Fibroblast of peridontal ligament (primary cell): Measurements from ENCODE around the gene PARG.
"Not testable (repeated sequence)": the region's sequence is repeated elsewhere in the genome, so short reads cannot be mapped to it uniquely, and the experiment has no call there.

Experiments
- DNase-seq: peaks from one replicate; pipeline ENCODE4 v3.0.0-alpha.2; 2010; ENCODE audit errors: extremely low read depth

PARG gene

GRCh38 chr10:49903829-49904228 lies 38.0 kb downstream of the PARG start:
- not testable (repeated sequence) for DNase-seq

DNA sequence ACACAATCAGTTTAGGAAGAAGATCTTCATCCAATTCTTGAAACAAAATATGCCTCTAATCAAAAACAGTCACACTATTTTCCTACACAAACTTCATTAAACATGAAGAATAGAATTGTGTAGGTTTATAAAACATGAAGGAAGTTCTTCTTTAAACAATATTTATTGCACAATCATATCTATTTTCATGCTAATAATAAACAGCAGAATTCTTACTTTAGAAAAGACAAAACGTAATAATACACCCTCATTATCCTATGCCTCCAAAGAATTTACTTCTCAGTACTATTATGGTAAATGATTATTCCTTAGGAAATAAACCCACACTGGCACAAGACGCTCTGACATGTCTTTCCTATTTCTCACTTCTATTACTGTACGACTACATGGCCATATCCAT lies 41.4 kb downstream of the PARG start:
- DNase-seq = not testable (repeated sequence)

GRCh38 chr10:49899999-49900398 lies 41.8 kb downstream of the PARG start:
- not testable (repeated sequence) for DNase-seq

- not testable (repeated sequence) for DNase-seq
Observed at GRCh38 chr10:49890025-49890424, 51.8 kb downstream of the PARG start.

DNA sequence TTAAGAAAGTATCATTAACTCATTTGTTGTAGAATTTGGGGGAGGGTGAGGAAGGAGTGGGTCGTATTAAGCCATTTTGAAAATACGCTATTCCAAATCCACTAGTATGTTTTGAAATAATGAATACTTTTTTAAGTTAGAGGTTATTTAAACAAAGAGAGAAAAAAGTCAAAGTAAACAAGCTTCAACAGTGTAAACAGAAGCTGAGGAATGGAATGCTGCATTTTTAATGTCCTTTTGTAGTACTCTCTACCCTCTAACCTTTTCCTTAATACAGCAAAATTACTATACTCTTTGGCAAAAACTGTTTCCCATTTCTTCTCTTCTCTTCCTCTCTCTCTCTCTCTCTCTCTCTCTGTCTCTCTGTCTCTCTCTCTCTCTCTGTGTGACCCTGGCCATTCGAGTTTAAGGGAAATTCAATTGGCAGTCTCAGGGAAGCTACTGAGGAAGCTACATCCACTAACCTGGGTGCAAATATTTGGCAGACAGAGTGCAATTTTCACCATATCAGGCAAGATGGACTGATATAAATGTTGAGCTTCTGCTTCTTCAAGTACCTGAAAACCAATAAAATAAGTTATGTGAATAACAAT lies 57.0 kb downstream of the PARG start:
- DNase-seq = not testable (repeated sequence)

DNA sequence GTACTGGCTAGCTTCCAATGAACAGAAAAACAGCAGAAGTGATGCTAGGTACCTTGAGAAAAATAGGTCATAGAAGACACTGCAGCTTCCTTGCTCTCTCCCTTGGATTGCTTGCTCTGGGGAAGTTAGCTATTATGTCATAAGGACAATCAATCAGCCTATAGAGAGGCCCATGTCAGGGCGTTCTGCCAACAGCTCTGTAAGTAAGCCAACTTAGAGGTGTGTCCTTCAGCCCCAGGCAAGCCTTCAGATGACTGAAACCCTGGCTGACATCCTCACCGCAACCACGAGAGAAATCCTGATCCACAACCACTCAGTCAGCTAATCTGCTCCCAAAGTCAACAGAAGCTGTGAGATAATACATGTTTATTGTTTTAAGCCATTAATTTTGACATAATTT lies 58.0 kb downstream of the PARG start:
- DNase-seq = not testable (repeated sequence)

GRCh38 chr10:49882327-49882726 lies 59.5 kb downstream of the PARG start:
- DNase-seq = not testable (repeated sequence)

DNA sequence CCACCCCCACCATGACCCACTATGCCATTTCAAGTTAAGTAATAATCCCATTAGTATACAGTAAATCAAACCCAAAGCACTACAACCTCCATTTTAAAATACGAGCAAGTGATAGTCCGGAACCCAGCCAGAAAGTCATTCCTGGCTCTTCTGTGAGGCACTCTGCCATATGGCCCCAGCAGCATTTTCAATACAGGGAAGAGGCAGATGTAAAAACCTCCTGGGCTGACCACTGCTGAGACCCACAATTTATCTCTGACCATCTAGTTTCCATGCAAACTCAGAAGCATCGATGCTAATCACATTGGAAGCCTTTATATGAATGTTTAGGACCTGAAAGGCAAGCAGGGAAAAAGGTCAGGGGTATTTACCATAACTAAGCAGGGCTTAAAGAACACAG lies 69.1 kb downstream of the PARG start:
- DNase-seq = not testable (repeated sequence)

GRCh38 chr10:49871462-49871861 lies 70.4 kb downstream of the PARG start:
- DNase-seq = not testable (repeated sequence)

DNA sequence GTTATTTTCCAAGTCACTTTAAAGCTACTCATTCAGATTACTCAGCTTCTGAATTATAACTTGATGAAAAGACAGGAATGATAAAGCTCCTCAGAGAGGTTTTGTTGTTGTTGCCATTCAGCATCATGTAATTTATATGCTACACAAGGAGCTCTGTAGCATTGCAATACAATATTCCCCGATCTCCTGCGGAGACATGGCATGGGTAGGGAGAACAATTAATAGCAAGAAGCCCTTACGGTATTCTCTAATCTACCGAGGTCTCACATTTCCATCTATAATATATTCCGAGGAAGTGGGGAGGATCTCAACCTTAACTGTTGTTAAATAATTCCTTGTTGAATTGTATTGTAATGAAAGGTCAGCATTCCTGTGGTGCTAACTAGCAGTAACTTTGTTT lies 81.9 kb downstream of the PARG start:
- DNase-seq = not testable (repeated sequence)

DNA sequence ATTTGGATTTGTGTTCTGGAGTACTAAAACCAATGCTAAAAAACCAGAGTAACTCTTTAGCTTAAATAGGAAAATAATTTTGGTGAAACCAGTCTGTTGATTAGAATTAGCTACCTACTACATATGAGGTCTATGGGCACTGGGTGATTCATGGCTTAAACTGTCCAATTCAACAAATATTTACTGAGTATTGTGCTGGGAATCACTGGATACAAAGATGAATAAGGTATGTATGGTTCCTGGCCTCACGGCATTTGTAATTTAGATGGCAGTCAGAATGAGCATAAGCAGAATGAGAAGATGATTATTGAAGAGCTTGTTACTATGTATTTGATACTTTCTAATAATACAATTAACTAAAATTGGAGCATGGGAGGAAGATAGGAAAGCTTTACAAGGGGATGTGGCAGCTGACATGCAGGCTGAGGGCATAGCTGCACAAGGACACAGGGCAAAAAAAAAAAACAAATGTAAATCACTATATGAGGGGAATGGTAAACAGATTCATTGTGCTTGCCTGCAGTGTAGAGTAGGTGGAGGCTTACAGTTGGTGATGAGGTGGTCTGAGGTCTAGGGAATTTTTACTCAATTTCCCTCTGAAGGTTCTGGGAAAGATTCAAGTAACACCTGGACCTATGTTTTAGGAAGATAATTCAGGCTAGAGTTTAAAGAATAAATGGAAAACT lies 83.0 kb downstream of the PARG start:
- not testable (repeated sequence) for DNase-seq

DNA sequence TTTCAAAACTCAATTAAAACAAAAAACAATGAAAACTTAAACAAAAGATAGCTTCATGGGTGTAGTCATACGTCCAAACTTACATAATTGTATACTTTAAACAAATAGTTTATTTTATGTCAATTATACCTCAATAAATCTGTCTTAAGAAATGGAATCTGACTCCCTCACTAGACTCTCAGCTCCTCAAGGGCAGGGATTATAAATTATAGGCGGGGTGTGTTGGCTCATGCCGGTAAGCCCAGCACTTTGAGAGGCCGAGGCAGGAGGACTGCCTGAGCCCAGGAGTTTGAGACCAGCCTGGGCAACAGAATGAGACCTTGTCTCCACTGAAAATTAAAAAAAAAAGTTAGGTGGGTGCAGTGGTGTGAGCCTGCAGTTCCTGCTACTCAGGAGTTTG lies 92.3 kb downstream of the PARG start:
- not testable (repeated sequence) for DNase-seq

DNA sequence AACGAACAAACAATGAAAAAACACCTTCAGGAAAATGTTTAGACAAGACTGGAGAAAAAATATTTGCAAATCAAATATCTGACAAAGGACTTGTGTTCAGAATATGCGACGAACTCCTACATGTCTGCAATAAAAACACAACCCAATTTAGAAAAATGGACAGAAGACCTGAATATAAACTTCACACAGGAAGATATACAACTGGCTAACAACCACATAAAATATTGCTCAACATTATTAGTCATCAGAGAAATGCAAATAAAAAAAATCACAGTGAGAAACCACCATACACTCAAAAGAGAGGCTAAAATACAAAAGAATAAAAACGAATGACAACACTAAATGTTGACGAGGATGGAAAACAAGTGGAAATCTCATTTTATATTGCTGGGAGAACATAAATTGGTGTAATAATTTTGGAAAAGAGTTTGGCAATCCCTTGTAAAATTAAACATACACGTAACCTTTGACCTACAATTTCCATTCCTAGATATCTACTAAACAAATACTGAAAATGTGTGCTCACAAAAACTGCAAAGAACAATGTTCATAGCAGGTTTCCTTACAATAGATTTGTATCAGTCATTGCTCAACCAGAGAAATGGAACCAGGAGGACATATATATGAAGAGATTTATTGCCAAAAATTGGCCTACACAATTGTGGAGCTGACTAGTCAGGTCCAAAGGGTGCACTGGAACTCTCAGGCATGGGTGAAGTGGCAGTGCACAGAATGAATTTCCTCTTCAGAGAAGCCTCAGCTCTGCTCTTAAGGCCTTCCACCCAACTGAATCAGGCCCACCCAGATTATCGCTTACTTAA lies 96.8 kb downstream of the PARG start:
- peak; percentile 45 for DNase-seq

- DNase-seq = not testable (repeated sequence)
Observed at GRCh38 chr10:49842333-49842628, 99.5 kb downstream of the PARG start.

DNA sequence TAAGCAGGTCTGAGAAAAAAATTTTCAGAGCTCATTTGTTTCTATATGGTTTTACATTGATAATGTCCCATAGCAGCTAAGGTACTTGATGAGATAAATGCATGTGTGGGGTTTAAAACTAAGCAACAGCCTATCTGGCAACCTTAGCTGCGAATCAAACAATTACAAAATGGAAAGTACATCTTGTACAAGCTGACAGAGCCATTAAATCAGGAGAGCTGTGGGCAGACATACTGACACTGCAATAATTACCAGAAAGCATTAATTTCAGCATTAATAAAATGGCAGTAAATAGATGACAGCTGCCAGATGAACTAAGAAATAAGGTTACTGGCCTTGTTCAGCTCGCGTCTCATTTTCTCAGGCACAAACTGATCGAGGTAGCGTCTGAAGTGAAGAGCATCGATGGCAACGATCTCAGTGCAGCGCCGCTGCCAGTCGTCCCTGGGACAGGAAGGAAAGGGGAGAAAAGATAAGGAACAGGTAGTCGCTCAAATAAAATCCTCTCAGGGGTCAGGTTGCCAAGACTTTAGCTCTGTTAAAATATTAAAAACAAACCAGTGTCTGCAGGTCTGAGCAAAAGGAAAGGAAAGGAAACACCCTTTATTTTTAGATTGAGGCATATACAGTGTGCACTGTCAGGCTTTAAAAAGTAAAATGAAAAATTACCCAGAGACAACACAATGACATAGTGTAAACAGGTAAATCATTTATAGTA lies 100.1 kb downstream of the PARG start:
- DNase-seq = no peak

GRCh38 chr10:49837685-49838084 lies 104.1 kb downstream of the PARG start:
- DNase-seq = no peak

DNA sequence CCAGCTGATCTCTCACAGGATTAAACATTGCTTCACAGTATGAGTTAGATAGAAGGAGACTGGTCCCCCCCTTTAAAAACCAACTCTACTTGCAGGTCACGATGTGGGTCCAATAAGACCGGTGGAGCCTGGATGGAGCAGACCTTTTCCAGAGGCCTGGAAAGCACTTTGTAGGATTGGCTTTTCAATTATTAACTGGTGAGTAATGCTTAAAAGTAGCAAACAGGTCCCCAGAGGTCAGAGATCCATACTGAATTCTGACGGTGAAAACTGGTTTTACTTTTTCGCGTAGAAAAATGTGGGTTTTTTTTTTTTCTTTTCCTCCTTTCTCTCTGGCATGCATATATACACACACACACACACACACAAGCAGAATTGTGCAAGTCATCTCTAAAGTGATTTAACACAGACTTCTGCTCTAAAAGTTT lies 104.8 kb downstream of the PARG start:
- DNase-seq = no peak

- no peak for DNase-seq
Observed at GRCh38 chr10:49834976-49835375, 106.9 kb downstream of the PARG start.

DNA sequence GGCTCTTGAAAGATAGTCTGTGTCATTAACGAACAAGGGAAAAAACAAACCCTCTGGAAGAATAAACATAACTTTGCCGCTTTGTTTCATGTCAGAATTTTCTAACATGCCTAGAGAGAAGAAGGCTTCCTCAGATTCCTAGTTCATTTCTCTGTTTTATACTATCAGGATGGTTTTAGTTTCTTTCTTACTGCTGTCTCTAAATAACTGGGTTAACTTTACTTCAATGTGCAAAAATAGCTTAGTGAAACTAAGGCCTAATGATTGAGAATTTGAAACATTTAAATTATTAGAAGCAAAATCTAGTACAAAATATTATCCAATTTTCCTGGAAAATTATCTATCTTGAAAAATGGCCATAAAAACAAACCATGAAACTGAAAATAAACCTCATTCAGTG lies 107.6 kb downstream of the PARG start:
- DNase-seq = no peak

GRCh38 chr10:49833168-49833567 lies 108.7 kb downstream of the PARG start:
- no peak for DNase-seq

GRCh38 chr10:49831352-49832035 lies 110.3 kb downstream of the PARG start:
- no peak for DNase-seq

DNA sequence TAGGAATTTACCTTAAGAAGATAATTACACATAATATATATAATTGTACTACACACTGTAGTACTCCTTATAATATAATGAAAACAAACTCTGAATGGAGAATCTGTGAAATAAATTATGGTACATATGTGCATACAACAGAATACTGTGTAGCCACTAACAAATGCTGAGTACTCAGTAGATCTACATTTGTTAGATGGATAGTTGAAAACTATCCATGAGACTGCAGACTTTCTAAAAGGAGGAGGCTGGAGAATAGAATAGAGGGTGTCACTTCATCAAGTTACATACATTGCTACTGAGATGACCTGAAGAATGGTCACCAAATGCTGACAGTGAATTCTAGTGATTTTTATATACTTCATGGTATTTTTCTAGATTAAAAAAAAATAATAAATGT lies 111.0 kb downstream of the PARG start:
- DNase-seq = no peak
